Smooth muscle cell (in vitro differentiated cells): ENCODE measurements around the gene ITM2C. TPM values are rescaled to one million over a fixed set of nuclear protein-coding genes. Genes with fewer than 3 reads are reported as not detected.
A peak's percentile ranks its signal among the peaks of the same experiment; 100 is the strongest.

Source experiments
- DNase-seq: peaks from one replicate; lab custom pipeline; 2025; ENCODE audit not compliant: unreplicated experiment; lab: John Stamatoyannopoulos, UW
- H2AFZ ChIP-seq: fragments of 200-600 bp; sonication (generic); 2 replicates; pipeline ENCODE4 v1.6.0; 2016; ENCODE audit warnings: antibody characterized with exemption, low read depth, mild to moderate bottlenecking
- H3F3A ChIP-seq: fragments of 200-600 bp; sonication (generic); 2 replicates; pipeline ENCODE4 v1.6.0; 2017; ENCODE audit warnings: antibody characterized with exemption, low read depth
- H3K27ac ChIP-seq: fragments of 200-600 bp; sonication (generic); 2 replicates; pipeline ENCODE4 v1.5.1; 2016; ENCODE audit warnings: low read depth, mild to moderate bottlenecking
- H3K27me3 ChIP-seq: fragments of 200-600 bp; sonication (generic); 2 replicates; pipeline ENCODE4 v1.6.1; 2016; ENCODE audit warnings: low read depth, mild to moderate bottlenecking
- H3K36me3 ChIP-seq: fragments of 200-600 bp; sonication (generic); 2 replicates; pipeline ENCODE4 v1.5.1; 2016; ENCODE audit warnings: low read depth
- H3K4me1 ChIP-seq: fragments of 200-600 bp; sonication (generic); 2 replicates; pipeline ENCODE4 v1.5.1; 2016; ENCODE audit warnings: low read depth
- H3K4me2 ChIP-seq: fragments of 200-600 bp; sonication (generic); 2 replicates; pipeline ENCODE4 v1.6.0; 2016; ENCODE audit warnings: mild to moderate bottlenecking
- H3K4me3 ChIP-seq: fragments of 200-600 bp; sonication (generic); 2 replicates; pipeline ENCODE4 v1.5.1; 2016; ENCODE audit warnings: mild to moderate bottlenecking
- H3K79me2 ChIP-seq: fragments of 200-600 bp; sonication (generic); 2 replicates; pipeline ENCODE4 v1.6.0; 2016; ENCODE audit warnings: low read depth, mild to moderate bottlenecking
- H3K9ac ChIP-seq: fragments of 200-600 bp; sonication (generic); 2 replicates; pipeline ENCODE4 v1.6.0; 2016; ENCODE audit warnings: low read depth
- H3K9me3 ChIP-seq: fragments of 200-600 bp; sonication (generic); replicated peaks from 2 replicates; pipeline ENCODE4 v1.5.1; 2016; ENCODE audit warnings: low read depth
- H4K20me1 ChIP-seq: fragments of 200-600 bp; sonication (generic); 2 replicates; pipeline ENCODE4 v1.6.0; 2016; ENCODE audit warnings: low read depth
- WGBS: methylation state at CpG from one replicate; pipeline ENCODE4 v1.1.7; 2016; ENCODE audit warnings: low lambda C conversion rate; 5-methylcytosine and 5-hydroxymethylcytosine counted together
- polyA plus RNA-seq: library from polyadenylated mRNA; unstranded; fragments of >200 nt; fragmentation: Nextera tagmentation; extraction: Ambion mirVana; gene quantifications from 2 replicates; pipeline ENCODE4 v1.2.1, GENCODE V29; 2016
- total RNA-seq: library from RNA; depleted of rRNA; stranded (reverse); fragments of >200 nt; gene quantifications from 2 replicates; pipeline ENCODE4 v1.2.3, GENCODE V29; 2014
- TF ChIP-seq, protein P1 (sequence below): fragments of 200-600 bp; sonication (generic); IDR thresholded peaks from 2 replicates; pipeline ENCODE4 v1.5.1; 2017; ENCODE audit warnings: borderline replicate concordance, mild to moderate bottlenecking, antibody characterized with exemption; ENCODE audit not compliant: insufficient read depth, poor library complexity, severe bottlenecking

The ITM2C gene
- total and polyA plus RNA-seq, 2 experiments from 2014 or later = 344 to 600 TPM

DNA sequence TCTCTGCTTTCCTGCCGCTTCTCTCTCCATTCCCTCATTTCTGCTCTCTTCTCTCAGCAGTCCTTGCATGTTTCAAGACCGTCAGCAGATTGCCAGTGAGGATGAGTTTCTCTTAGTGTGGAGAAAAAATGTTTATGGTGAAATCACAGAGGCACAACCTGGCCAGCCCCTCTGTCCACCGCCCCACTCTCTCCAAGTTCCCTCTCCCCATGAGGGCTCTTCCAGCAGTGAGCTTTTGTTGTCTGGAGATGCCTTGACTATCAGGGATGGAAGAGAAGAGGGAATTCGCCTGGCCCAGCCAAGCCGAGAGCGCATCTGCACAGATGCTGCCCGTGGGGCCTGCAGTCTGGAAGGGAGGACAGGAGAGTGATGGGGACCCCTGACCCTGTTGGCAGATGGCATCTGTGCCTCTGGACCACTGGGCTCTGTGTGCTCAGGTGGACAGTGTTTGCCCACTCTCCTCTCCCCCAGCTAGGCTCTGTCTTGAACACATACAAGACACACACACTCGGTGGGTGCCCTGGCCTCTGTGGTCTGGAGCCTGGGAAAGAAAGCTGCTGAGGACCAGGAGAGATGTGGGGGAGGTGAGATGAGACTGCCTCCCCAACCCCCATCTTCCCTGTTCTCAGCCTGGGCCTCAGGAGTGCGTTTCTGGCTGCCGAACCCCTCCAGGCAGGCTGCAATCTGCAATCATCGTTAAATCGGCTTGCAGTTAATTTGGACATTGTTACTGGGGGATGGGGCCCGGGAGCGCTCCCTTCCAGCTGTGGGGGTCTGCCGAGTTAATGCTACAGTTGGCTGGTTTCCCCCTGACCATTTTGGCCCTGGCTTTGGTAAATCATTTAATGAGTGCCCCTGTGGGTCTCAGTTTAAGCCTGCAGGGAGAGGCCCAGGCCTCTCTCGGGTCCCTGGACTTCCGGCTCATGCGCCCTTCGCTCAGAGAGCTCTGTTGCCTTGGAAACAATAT lies 4.5 kb downstream of the ITM2C start:
- Histone ChIP-seq H2AFZ (no peak overlapping the region), H3K9me3 (no peaks in the 10 kb centered on the region), H3K9ac (no peak overlapping the region), H3K79me2 (peaks cover 54% of the 10 kb centered on the region), H3K4me1 (peaks cover 55% of the 10 kb centered on the region), H3K27ac (peak overlapping the region; percentile 63), H4K20me1 (peaks cover 79% of the 10 kb centered on the region), H3K27me3 (no peaks in the 10 kb centered on the region), H3K4me3 (peak overlapping the region; percentile 3), H3K4me2 (peak overlapping the region; percentile 48), H3F3A (peaks cover 4% of the 10 kb centered on the region), H3K36me3 (no peaks in the 10 kb centered on the region)
- WGBS = 31% methylated on average over 19 of the region's 19 CpGs
- TF ChIP-seq, protein P1, sequence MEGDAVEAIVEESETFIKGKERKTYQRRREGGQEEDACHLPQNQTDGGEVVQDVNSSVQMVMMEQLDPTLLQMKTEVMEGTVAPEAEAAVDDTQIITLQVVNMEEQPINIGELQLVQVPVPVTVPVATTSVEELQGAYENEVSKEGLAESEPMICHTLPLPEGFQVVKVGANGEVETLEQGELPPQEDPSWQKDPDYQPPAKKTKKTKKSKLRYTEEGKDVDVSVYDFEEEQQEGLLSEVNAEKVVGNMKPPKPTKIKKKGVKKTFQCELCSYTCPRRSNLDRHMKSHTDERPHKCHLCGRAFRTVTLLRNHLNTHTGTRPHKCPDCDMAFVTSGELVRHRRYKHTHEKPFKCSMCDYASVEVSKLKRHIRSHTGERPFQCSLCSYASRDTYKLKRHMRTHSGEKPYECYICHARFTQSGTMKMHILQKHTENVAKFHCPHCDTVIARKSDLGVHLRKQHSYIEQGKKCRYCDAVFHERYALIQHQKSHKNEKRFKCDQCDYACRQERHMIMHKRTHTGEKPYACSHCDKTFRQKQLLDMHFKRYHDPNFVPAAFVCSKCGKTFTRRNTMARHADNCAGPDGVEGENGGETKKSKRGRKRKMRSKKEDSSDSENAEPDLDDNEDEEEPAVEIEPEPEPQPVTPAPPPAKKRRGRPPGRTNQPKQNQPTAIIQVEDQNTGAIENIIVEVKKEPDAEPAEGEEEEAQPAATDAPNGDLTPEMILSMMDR = no peak
- DNase-seq = no peak

DNA sequence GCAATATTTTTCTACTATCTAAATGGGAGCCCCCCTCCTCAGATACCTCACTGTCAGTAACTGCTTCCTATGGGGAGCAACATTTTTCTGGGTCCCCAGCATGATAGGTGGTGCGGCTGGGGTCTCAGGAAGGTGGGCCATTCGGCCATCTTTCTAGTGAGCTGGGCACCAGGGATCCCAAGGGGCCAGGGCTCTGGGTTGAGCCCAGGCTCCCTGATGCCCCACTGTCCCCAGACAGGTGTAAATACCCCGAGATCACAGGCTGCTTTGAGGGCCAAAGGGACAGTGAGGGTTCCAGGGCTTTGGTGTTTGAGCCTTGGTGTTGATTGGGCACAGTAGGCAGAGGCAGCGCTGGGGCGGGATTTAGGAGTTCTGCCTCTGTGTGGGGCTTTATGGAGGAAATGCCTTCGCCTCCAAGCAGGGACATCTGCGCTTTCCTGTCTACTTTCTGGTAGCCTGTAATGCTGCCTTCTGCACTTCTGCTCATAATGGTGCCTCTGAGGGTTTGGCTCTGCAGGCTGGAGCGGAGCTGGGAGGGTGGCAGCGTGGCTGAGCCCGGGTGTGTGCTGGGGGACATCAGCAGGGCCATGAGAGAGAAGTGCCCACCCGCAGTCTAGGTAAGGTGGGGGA lies 5.3 kb downstream of the ITM2C start:
- Histone ChIP-seq H3K4me3 (no peak overlapping the region), H3K9ac (no peak overlapping the region), H3K79me2 (peaks cover 56% of the 10 kb centered on the region), H3K4me1 (peaks cover 55% of the 10 kb centered on the region), H3K36me3 (no peaks in the 10 kb centered on the region), H3F3A (peaks cover 4% of the 10 kb centered on the region), H2AFZ (no peak overlapping the region), H3K9me3 (no peaks in the 10 kb centered on the region), H3K27me3 (no peaks in the 10 kb centered on the region), H3K4me2 (peak overlapping the region; percentile 48), H4K20me1 (peaks cover 87% of the 10 kb centered on the region), H3K27ac (peak overlapping the region; percentile 63)
- 56% methylated on average over 11 of the region's 11 CpGs for WGBS
- TF ChIP-seq, protein P1 = no peak
- no peak for DNase-seq

DNA sequence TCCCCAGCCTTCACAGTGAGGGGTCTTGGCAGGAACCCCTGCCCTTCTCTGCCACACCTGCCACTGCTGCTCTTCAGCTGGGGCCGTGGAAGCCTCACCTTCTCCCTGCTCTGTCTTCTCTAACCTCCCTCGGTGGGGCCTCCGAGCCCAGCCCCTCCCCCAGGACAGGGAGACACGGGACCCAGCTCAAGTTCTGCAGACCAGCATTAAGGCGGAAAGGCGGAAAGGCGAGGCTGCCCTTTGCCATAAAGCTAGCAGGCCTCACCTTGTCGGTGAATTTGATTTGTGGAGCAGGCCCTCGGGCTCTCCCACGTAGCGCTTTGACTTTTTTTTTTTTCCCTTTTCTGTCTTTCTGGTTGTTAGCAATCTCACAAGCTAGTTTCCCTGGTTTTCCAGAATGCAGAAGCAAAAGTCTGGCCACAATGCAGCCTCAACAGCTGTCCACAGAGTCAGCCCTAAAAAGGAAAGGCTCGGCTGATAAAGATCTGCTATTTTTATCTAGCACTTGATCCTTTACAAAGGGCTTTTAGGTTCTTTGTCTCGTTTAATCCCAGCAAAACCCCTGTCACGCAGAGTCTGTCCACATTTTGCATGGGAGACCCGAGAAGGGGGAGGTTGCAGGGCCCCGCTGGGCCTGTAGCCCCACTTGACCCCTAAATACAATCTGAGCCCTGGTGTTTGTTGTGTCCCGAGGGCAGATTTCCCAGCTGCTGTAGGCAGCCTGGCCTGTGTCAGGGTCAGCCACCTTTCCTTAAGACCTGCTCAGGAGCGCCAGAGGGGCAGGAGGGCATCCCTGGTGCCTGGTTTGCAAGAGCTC lies 6.0 kb downstream of the ITM2C start:
- H3K27ac ChIP-seq = peak overlapping the region; percentile 63
- H3K79me2 ChIP-seq = peaks cover 49% of the 10 kb centered on the region
- no peaks in the 10 kb centered on the region for H3K36me3 ChIP-seq
- H3K27me3 ChIP-seq = no peaks in the 10 kb centered on the region
- no peaks in the 10 kb centered on the region for H3K9me3 ChIP-seq
- H3F3A ChIP-seq = peaks cover 4% of the 10 kb centered on the region
- no peak overlapping the region for H3K4me3 ChIP-seq
- H4K20me1 ChIP-seq = peaks cover 93% of the 10 kb centered on the region
- DNase-seq = no peak
- TF ChIP-seq, protein P1 = no peak
- H2AFZ ChIP-seq = no peak overlapping the region
- WGBS = 32% methylated on average over 18 of the region's 18 CpGs
- peak overlapping the region; percentile 48 for H3K4me2 ChIP-seq
- H3K4me1 ChIP-seq = peaks cover 53% of the 10 kb centered on the region
- H3K9ac ChIP-seq = no peak overlapping the region
